ENCODE measurements around the gene AP2B1. TPM values are rescaled to one million over a fixed set of nuclear protein-coding genes. Genes with fewer than 3 reads are reported as not detected.

The AP2B1 gene
- total RNA-seq, 1 experiment from 2014 or later, result 195 TPM

DNA sequence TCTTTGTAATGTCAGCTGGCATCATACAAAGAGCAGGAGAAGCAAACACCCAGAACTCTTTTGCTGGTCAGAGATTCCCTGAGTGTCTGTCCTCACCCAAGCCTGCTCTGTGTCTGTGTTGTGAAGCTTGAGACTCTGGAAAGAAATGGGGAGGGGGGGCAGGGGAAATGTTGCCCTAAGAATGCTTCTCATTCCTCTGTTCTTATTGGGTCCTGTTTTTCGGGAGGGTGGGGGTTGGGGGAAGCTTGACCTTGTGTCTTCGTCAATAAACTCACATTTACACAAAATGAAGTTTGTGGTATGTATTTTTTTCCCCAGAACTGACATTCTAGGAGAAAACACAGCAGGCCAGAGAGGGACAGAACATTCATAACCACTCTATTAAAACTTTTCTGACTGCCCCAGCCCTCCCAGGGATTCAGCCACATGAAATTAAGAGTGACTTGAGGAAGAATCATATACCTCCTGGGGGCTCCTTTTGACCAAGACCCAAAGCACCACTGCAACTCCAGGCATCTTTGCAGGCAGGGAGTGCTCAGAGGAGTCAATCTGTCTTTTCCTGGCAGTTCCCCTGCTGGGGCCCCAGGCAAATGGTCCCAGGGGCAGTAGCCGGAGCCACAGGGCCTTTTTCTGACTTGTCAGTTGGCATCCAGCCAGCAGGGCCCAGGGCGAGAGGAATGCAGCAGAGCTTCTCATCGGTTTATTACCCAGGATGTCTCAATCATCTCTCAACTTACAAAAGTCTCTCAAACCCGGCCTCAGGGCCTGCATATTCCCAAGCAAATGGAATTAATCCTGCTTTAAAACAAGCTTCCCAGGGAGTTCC lies 139.2 kb downstream of the AP2B1 start:
- H3K4me1 Mint-ChIP-seq, result peaks cover 47% of the 10 kb centered on the region
- ATAC-seq (peak; percentile 13; the same call in 1 of the 2 replicates), DNase-seq (ENCODE audit: low spot score) (no peak)
- H3K27me3 Mint-ChIP-seq (ENCODE audit: low read depth), result peaks cover 16% of the 10 kb centered on the region
- H3K9me3 Mint-ChIP-seq, result no peaks in the 10 kb centered on the region
- H3K27ac Mint-ChIP-seq, result no peak overlapping the region
- H3K4me3 Mint-ChIP-seq, result no peak overlapping the region
- ChIA-PET CTCF (interaction anchor here (1.2 to 8.1 kb wide), 3 partner anchors 21 to 113 kb away, joined by 5 to 85 read pairs (median 11); no protein-coding TSS in a partner anchor), POLR2A (no interaction called here)
- H3K36me3 Mint-ChIP-seq, result peaks cover 26% of the 10 kb centered on the region
- TF ChIP-seq NFE2L1 (CRISPR knock-in tag; IDR thresholded peaks at IDR 0.05) (no peak), ZNF317 (CRISPR knock-in tag; IDR thresholded peaks at IDR 0.05; ENCODE audit: borderline replicate concordance, low read depth) (no peak), NR1H2 (CRISPR knock-in tag; IDR thresholded peaks at IDR 0.05) (no peak), ZNF263 (CRISPR knock-in tag; IDR thresholded peaks at IDR 0.05; ENCODE audit: low read depth) (no peak), FOXP1 (CRISPR knock-in tag; IDR thresholded peaks at IDR 0.05; ENCODE audit: borderline replicate concordance) (no peak), TEAD1 (CRISPR knock-in tag; IDR thresholded peaks at IDR 0.05) (no peak), PRRX2 (CRISPR knock-in tag; IDR thresholded peaks at IDR 0.05) (no peak), ZNF138 (CRISPR knock-in tag; conservative IDR thresholded peaks at IDR 0.05) (no peak), MYBL2 (CRISPR knock-in tag; IDR thresholded peaks at IDR 0.05) (no peak), ELF4 (CRISPR knock-in tag; IDR thresholded peaks at IDR 0.05; ENCODE audit: low read depth) (no peak), TEAD4 (CRISPR knock-in tag; IDR thresholded peaks at IDR 0.05) (no peak)
- TF ChIP-seq, protein P1, sequence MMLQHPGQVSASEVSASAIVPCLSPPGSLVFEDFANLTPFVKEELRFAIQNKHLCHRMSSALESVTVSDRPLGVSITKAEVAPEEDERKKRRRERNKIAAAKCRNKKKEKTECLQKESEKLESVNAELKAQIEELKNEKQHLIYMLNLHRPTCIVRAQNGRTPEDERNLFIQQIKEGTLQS (CRISPR knock-in tag; conservative IDR thresholded peaks at IDR 0.05), result no peak
- TF ChIP-seq, protein P2, sequence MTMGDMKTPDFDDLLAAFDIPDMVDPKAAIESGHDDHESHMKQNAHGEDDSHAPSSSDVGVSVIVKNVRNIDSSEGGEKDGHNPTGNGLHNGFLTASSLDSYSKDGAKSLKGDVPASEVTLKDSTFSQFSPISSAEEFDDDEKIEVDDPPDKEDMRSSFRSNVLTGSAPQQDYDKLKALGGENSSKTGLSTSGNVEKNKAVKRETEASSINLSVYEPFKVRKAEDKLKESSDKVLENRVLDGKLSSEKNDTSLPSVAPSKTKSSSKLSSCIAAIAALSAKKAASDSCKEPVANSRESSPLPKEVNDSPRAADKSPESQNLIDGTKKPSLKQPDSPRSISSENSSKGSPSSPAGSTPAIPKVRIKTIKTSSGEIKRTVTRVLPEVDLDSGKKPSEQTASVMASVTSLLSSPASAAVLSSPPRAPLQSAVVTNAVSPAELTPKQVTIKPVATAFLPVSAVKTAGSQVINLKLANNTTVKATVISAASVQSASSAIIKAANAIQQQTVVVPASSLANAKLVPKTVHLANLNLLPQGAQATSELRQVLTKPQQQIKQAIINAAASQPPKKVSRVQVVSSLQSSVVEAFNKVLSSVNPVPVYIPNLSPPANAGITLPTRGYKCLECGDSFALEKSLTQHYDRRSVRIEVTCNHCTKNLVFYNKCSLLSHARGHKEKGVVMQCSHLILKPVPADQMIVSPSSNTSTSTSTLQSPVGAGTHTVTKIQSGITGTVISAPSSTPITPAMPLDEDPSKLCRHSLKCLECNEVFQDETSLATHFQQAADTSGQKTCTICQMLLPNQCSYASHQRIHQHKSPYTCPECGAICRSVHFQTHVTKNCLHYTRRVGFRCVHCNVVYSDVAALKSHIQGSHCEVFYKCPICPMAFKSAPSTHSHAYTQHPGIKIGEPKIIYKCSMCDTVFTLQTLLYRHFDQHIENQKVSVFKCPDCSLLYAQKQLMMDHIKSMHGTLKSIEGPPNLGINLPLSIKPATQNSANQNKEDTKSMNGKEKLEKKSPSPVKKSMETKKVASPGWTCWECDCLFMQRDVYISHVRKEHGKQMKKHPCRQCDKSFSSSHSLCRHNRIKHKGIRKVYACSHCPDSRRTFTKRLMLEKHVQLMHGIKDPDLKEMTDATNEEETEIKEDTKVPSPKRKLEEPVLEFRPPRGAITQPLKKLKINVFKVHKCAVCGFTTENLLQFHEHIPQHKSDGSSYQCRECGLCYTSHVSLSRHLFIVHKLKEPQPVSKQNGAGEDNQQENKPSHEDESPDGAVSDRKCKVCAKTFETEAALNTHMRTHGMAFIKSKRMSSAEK (CRISPR knock-in tag; IDR thresholded peaks at IDR 0.05; ENCODE audit: borderline replicate concordance), result no peak
- TF ChIP-seq, protein P3, sequence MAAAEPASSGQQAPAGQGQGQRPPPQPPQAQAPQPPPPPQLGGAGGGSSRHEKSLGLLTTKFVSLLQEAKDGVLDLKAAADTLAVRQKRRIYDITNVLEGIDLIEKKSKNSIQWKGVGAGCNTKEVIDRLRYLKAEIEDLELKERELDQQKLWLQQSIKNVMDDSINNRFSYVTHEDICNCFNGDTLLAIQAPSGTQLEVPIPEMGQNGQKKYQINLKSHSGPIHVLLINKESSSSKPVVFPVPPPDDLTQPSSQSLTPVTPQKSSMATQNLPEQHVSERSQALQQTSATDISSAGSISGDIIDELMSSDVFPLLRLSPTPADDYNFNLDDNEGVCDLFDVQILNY (CRISPR knock-in tag; IDR thresholded peaks at IDR 0.05), result no peak
- TF ChIP-seq, protein P4, sequence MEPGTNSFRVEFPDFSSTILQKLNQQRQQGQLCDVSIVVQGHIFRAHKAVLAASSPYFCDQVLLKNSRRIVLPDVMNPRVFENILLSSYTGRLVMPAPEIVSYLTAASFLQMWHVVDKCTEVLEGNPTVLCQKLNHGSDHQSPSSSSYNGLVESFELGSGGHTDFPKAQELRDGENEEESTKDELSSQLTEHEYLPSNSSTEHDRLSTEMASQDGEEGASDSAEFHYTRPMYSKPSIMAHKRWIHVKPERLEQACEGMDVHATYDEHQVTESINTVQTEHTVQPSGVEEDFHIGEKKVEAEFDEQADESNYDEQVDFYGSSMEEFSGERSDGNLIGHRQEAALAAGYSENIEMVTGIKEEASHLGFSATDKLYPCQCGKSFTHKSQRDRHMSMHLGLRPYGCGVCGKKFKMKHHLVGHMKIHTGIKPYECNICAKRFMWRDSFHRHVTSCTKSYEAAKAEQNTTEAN (CRISPR knock-in tag; IDR thresholded peaks at IDR 0.05), result no peak
- TF ChIP-seq, protein P5, sequence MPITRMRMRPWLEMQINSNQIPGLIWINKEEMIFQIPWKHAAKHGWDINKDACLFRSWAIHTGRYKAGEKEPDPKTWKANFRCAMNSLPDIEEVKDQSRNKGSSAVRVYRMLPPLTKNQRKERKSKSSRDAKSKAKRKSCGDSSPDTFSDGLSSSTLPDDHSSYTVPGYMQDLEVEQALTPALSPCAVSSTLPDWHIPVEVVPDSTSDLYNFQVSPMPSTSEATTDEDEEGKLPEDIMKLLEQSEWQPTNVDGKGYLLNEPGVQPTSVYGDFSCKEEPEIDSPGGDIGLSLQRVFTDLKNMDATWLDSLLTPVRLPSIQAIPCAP (CRISPR knock-in tag; IDR thresholded peaks at IDR 0.05), result no peak
- TF ChIP-seq, protein P6, sequence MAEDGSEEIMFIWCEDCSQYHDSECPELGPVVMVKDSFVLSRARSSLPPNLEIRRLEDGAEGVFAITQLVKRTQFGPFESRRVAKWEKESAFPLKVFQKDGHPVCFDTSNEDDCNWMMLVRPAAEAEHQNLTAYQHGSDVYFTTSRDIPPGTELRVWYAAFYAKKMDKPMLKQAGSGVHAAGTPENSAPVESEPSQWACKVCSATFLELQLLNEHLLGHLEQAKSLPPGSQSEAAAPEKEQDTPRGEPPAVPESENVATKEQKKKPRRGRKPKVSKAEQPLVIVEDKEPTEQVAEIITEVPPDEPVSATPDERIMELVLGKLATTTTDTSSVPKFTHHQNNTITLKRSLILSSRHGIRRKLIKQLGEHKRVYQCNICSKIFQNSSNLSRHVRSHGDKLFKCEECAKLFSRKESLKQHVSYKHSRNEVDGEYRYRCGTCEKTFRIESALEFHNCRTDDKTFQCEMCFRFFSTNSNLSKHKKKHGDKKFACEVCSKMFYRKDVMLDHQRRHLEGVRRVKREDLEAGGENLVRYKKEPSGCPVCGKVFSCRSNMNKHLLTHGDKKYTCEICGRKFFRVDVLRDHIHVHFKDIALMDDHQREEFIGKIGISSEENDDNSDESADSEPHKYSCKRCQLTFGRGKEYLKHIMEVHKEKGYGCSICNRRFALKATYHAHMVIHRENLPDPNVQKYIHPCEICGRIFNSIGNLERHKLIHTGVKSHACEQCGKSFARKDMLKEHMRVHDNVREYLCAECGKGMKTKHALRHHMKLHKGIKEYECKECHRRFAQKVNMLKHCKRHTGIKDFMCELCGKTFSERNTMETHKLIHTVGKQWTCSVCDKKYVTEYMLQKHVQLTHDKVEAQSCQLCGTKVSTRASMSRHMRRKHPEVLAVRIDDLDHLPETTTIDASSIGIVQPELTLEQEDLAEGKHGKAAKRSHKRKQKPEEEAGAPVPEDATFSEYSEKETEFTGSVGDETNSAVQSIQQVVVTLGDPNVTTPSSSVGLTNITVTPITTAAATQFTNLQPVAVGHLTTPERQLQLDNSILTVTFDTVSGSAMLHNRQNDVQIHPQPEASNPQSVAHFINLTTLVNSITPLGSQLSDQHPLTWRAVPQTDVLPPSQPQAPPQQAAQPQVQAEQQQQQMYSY (CRISPR knock-in tag; IDR thresholded peaks at IDR 0.05), result no peak
- TF ChIP-seq, protein P7, sequence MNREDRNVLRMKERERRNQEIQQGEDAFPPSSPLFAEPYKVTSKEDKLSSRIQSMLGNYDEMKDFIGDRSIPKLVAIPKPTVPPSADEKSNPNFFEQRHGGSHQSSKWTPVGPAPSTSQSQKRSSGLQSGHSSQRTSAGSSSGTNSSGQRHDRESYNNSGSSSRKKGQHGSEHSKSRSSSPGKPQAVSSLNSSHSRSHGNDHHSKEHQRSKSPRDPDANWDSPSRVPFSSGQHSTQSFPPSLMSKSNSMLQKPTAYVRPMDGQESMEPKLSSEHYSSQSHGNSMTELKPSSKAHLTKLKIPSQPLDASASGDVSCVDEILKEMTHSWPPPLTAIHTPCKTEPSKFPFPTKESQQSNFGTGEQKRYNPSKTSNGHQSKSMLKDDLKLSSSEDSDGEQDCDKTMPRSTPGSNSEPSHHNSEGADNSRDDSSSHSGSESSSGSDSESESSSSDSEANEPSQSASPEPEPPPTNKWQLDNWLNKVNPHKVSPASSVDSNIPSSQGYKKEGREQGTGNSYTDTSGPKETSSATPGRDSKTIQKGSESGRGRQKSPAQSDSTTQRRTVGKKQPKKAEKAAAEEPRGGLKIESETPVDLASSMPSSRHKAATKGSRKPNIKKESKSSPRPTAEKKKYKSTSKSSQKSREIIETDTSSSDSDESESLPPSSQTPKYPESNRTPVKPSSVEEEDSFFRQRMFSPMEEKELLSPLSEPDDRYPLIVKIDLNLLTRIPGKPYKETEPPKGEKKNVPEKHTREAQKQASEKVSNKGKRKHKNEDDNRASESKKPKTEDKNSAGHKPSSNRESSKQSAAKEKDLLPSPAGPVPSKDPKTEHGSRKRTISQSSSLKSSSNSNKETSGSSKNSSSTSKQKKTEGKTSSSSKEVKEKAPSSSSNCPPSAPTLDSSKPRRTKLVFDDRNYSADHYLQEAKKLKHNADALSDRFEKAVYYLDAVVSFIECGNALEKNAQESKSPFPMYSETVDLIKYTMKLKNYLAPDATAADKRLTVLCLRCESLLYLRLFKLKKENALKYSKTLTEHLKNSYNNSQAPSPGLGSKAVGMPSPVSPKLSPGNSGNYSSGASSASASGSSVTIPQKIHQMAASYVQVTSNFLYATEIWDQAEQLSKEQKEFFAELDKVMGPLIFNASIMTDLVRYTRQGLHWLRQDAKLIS (CRISPR knock-in tag; IDR thresholded peaks at IDR 0.05; ENCODE audit: borderline replicate concordance), result no peak
- TF ChIP-seq, protein P8, sequence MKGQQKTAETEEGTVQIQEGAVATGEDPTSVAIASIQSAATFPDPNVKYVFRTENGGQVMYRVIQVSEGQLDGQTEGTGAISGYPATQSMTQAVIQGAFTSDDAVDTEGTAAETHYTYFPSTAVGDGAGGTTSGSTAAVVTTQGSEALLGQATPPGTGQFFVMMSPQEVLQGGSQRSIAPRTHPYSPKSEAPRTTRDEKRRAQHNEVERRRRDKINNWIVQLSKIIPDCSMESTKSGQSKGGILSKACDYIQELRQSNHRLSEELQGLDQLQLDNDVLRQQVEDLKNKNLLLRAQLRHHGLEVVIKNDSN (CRISPR knock-in tag; IDR thresholded peaks at IDR 0.05), result no peak
